Lung (tissue), 12 donors: ENCODE results near the gene SEMG1. TPM values are rescaled to one million over a fixed set of nuclear protein-coding genes. Genes with fewer than 3 reads are reported as not detected.

Experiments
- ATAC-seq: fragments of 200-7000 bp; cut with Tn5 transposase; one replicate; pipeline ENCODE4 v1.9.1; 2020; ENCODE audit warnings: moderate number of reproducible peaks; ENCODE audit not compliant: insufficient read depth, low FRiP score
- DNase-seq, 3 donors: peaks; one replicate each; pipeline ENCODE4 v3.0.0-alpha.2; 2013 to 2017
- H3K27ac ChIP-seq, 2 donors: one replicate each; pipeline ENCODE4 v1.5.1; 2013; ENCODE audit warnings: mild to moderate bottlenecking in 2 of 2, moderate library complexity in 2 of 2, control low read depth in 1 of 2, inconsistent platforms in 1 of 2, low read depth in 1 of 2, low read length in 1 of 2
- H3K27me3 ChIP-seq, 3 donors: one replicate each; pipeline ENCODE4 v1.5.1; 2013; ENCODE audit warnings: low read length in 2 of 3; ENCODE audit not compliant: control insufficient read depth in 3 of 3, insufficient read depth in 3 of 3
- H3K36me3 ChIP-seq, 4 donors: one replicate each; pipeline ENCODE4 v1.5.1; 2013; ENCODE audit warnings: low read length in 4 of 4, mild to moderate bottlenecking in 1 of 4, moderate library complexity in 1 of 4; ENCODE audit not compliant: control insufficient read depth in 4 of 4, insufficient read depth in 4 of 4
- H3K4me1 ChIP-seq, 5 donors: one replicate each; pipeline ENCODE4 v1.5.1; 2013; ENCODE audit warnings: low read length in 5 of 5, mild to moderate bottlenecking in 2 of 5, moderate library complexity in 1 of 5; ENCODE audit not compliant: control insufficient read depth in 5 of 5, insufficient read depth in 5 of 5
- H3K4me3 ChIP-seq: one replicate; pipeline ENCODE4 v1.5.1; 2013; ENCODE audit warnings: mild to moderate bottlenecking, control low read depth, moderate library complexity
- H3K9ac ChIP-seq, 2 donors: one replicate each; pipeline ENCODE4 v1.5.1; 2013; ENCODE audit warnings: low read length in 2 of 2, control low read depth in 1 of 2; ENCODE audit not compliant: insufficient read depth in 1 of 2
- H3K9me3 ChIP-seq, 4 donors: one replicate each; pipeline ENCODE4 v1.5.1; 2013; ENCODE audit warnings: low read length in 3 of 4, mild to moderate bottlenecking in 1 of 4, moderate library complexity in 1 of 4; ENCODE audit not compliant: control insufficient read depth in 4 of 4, insufficient read depth in 3 of 4
- WGBS, 2 donors: extraction: QIAGEN DNeasy Blood & Tissue Kit; methylation state at CpG; one replicate each; pipeline ENCODE4 v1.1.7; 2013; 5-methylcytosine and 5-hydroxymethylcytosine counted together
- polyA plus RNA-seq, 2 donors: library from polyadenylated mRNA; stranded (reverse); fragments of 200-250 nt; gene quantifications; one replicate each; pipeline ENCODE4 v1.2.1, GENCODE V29; 2013
- total RNA-seq, 2 donors: library from RNA; depleted of rRNA in 1 of 2; stranded (reverse); fragments of >200 nt in 1 of 2; gene quantifications; one replicate each; pipeline ENCODE4 v1.2.1, GENCODE V29; 2014 to 2021
- TF ChIP-seq, protein P1 (sequence below): IDR thresholded peaks from 2 replicates; pipeline ENCODE4 v1.5.1; 2012; ENCODE audit warnings: mild to moderate bottlenecking; ENCODE audit errors: control extremely low read depth, extremely low read depth
- donor health status: control.
- donor health status: control.
- donor health status: Bipolar disorder and iron deficiency.
- donor health status: healthy.
- donor health status: DM: yes; HTN: yes; CAD: no.

Gene SEMG1
- total and polyA plus RNA-seq, 4 donors = 0.14 TPM; not detected in 3

DNA sequence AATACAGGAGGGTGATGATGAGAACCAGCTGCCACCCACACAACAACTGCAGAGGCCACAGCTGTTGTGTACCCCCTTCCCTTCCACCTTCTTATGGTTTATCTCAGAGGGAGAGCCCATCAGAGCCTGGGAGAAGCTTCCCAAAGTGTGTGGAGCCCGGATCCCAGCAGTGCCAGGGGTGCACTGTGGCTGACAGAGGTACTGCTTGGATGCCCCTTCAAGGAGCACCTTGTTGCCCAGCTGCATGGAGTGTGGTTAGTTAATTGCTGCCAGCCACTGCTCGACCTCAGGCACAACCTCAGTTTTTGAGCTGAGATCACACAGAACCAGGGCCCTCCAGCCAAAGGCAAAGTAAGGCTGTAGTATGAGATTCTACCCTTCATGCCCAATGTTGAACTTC is 19.1 kb upstream of the SEMG1 start:
- H3K27me3 ChIP-seq = no peaks in the 10 kb centered on the region
- DNase-seq (no peak), ATAC-seq (no peak)
- no peaks in the 10 kb centered on the region for H3K4me1 ChIP-seq
- H3K9ac ChIP-seq = no peak overlapping the region
- H3K9me3 ChIP-seq = no peaks in the 10 kb centered on the region
- no peaks in the 10 kb centered on the region for H3K36me3 ChIP-seq
- 55 to 67% methylated on average over 2 of the region's 2 CpGs for WGBS, 2 donors
- no peak overlapping the region for H3K4me3 ChIP-seq
- TF ChIP-seq, protein P1, sequence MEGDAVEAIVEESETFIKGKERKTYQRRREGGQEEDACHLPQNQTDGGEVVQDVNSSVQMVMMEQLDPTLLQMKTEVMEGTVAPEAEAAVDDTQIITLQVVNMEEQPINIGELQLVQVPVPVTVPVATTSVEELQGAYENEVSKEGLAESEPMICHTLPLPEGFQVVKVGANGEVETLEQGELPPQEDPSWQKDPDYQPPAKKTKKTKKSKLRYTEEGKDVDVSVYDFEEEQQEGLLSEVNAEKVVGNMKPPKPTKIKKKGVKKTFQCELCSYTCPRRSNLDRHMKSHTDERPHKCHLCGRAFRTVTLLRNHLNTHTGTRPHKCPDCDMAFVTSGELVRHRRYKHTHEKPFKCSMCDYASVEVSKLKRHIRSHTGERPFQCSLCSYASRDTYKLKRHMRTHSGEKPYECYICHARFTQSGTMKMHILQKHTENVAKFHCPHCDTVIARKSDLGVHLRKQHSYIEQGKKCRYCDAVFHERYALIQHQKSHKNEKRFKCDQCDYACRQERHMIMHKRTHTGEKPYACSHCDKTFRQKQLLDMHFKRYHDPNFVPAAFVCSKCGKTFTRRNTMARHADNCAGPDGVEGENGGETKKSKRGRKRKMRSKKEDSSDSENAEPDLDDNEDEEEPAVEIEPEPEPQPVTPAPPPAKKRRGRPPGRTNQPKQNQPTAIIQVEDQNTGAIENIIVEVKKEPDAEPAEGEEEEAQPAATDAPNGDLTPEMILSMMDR = no peak
- H3K27ac ChIP-seq = no peak overlapping the region

DNA sequence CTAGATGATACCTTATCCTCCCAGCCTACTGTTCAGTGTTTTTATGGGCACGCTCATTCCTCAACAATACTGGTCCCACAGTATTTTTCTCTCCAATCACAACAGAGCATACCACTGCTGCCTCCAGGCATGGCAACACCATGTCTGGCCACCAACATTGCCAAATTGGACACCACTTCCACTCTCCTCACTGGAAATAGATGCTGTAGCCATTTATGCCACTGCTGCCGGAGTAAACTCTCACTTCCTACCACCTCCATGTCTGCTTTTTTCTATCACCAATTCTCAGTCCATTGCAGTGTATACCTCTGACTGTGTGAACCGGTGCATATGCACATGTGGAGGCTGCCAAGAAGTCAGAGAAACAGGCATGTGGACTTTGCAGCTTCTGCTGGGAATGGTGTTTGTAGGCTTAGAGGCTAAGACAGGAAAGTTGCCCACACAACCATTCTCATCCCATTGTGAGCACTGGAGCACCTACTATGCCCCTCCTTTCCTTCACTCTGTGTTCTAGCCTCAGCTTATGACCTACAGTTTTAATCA is 17.7 kb upstream of the SEMG1 start:
- DNase-seq (no peak), ATAC-seq (no peak)
- TF ChIP-seq, protein P1 = no peak
- no peak overlapping the region for H3K27ac ChIP-seq
- no peaks in the 10 kb centered on the region for H3K36me3 ChIP-seq
- WGBS, 2 donors = 89 to 90% methylated on average over 3 of the region's 3 CpGs
- no peaks in the 10 kb centered on the region for H3K4me1 ChIP-seq
- H3K4me3 ChIP-seq = no peak overlapping the region
- no peaks in the 10 kb centered on the region for H3K27me3 ChIP-seq
- no peaks in the 10 kb centered on the region for H3K9me3 ChIP-seq
- H3K9ac ChIP-seq = no peak overlapping the region

DNA sequence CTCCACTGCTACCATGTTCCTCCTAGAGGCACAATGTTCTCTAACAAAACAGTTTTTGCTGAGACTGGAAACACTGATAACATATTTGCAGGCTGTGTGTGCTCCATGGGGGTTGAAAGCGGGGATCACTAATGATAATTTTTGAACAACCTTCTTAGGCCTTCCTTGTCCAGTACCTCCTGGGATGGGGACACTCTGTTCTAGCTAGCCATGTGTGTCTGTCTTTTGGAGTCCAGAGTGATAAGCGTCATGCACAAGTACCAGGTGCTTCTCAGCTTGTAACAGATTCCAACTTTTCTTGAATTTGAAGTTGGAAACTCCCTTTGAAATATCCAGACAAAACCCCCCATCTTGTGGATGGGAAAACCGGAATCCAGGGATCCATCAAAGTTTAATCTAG is 17.0 kb upstream of the SEMG1 start:
- H3K4me3 ChIP-seq = no peak overlapping the region
- no peak for ATAC-seq
- no peaks in the 10 kb centered on the region for H3K9me3 ChIP-seq
- H3K27ac ChIP-seq = no peak overlapping the region
- no peak overlapping the region for H3K9ac ChIP-seq
- H3K36me3 ChIP-seq = no peaks in the 10 kb centered on the region
- no peak for DNase-seq
- no peaks in the 10 kb centered on the region for H3K27me3 ChIP-seq
- 85 to 93% methylated on average over 3 of the region's 3 CpGs for WGBS, 2 donors
- TF ChIP-seq, protein P1 = no peak
- H3K4me1 ChIP-seq = no peaks in the 10 kb centered on the region

DNA sequence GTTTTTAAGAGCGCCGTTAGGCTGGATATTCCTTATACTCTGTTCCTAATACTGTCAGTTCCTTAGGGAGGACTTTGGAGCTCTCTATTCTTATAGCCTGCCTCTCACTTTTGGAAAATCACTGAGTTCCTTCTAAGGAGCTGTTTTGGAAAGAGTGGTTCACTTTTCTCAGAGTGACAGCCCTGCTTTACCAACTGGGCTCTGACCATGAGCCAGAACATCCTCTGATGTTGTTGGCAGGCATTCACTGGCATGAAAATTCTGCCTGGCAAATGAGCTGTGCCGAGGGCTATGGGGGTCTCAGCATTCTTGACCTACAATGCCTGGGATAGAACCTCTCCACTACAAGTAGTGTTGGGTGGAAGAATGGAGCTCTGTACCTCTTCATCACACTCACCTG is 14.9 kb upstream of the SEMG1 start:
- Histone ChIP-seq H3K9ac (no peak overlapping the region), H3K27ac (no peak overlapping the region), H3K27me3 (no peaks in the 10 kb centered on the region), H3K4me1 (no peaks in the 10 kb centered on the region), H3K4me3 (no peak overlapping the region), H3K9me3 (no peaks in the 10 kb centered on the region), H3K36me3 (no peaks in the 10 kb centered on the region)
- no peak for DNase-seq
- TF ChIP-seq, protein P1 = no peak
- ATAC-seq = no peak
- WGBS, 2 donors = 92 to 95% methylated on average over 3 of the region's 3 CpGs
